ENCODE results near the gene CORT. TPM values are rescaled to one million over a fixed set of nuclear protein-coding genes. Genes with fewer than 3 reads are reported as not detected.
A peak's percentile ranks its signal among the peaks of the same experiment; 100 is the strongest.
"Not testable (repeated sequence)": the region's sequence is repeated elsewhere in the genome, so short reads cannot be mapped to it uniquely, and the experiment has no call there.

Gene CORT
- total RNA-seq (under 1 TPM in 3 of 5 donors, not detected in 2; 0.40 to 0.55 (median 0.43) TPM), total RNA-seq (0 to 0.30 (median 0.05) reads per million in 29 experiments)
- 0.26 TPM for total RNA-seq (2013)

GRCh38 chr1:10449751-10450150, at the start of gene CORT:
TSS of gene CORT (plus strand) at chr1:10450031. CDS start at chr1:10450224, 193 bp downstream.
- no peak within 1 kb of the TSS for H3K4me3 Mint-ChIP-seq
- no peaks in the 10 kb centered on the region for H3K4me1 Mint-ChIP-seq
- ATAC-seq (replicated peaks in 1 of 4) = no peak
- H3K27ac Mint-ChIP-seq = no peak within 1 kb of the TSS
- H3K27me3 Mint-ChIP-seq = peaks cover 0 to 3% of the 10 kb centered on the region in 2 donors
- CTCF ChIA-PET = interaction anchor here in 1 of 2 donors (0.6 kb wide), 2 partner anchors 36 to 347 kb away, joined by 4 to 6 read pairs; no protein-coding TSS in a partner anchor
- DNase-seq = no peak
- Histone ChIP-seq H3K9me3 (no peaks in the 10 kb centered on the region), H3K27me3 (replicated peaks in 1 of 2; ENCODE audit: control insufficient read depth in 2 of 2, extremely low read depth in 1 of 2, insufficient read depth in 2 of 2, low read length in 1 of 2) (peaks cover 0 to 10% of the 10 kb centered on the region in 2 experiments), H3K36me3 (ENCODE audit: control insufficient read depth in 2 of 2, extremely low read depth in 1 of 2, insufficient read depth in 1 of 2, low read length in 1 of 2) (no peaks in the 10 kb centered on the region), H3K4me3 (ENCODE audit: control insufficient read depth in 1 of 2, extremely low read depth in 1 of 2, low read length in 1 of 2) (no peak within 1 kb of the TSS), H3K4me1 (ENCODE audit: control insufficient read depth in 1 of 2, extremely low read depth in 1 of 2, insufficient read depth in 2 of 2, low read length in 2 of 2) (no peaks in the 10 kb centered on the region), H3K27ac (ENCODE audit: low read length) (no peak within 1 kb of the TSS)
- WGBS (ENCODE audit: insufficient coverage) = 92% methylated on average over 5 of the region's 10 CpGs
- H3K36me3 Mint-ChIP-seq = peaks cover 2% of the 10 kb centered on the region
- no peaks in the 10 kb centered on the region for H3K9me3 Mint-ChIP-seq
- POLR2A ChIA-PET = no interaction called here

DNA sequence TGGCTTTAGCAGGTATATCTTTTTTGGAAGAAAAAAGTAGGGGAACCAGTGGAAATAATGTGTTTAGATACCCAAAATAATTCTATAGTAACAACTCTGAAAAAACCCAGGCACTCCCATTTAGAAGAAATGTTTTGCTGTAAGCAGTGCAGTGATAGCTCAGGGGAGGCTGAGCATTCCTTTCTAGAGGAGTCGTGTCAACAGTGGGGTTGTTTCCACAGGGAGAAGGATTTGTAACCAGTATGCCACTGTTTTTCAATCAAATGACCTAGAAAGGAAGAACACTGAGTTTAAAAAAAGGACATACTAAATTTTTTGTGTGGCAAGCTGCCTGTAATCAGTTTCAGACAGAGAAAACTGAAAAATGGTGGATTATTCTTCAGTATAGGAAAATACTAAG, 48.5 kb upstream of the CORT start:
- Mint-ChIP-seq H3K27me3 (no peaks in the 10 kb centered on the region), H3K36me3 (peaks cover 12% of the 10 kb centered on the region), H3K4me1 (peaks cover 12 to 24% (median 24%) of the 10 kb centered on the region in 3 donors), H3K9me3 (no peaks in the 10 kb centered on the region), H3K4me3 (peak overlapping the region in 1 of 3 donors; percentile 97), H3K27ac (no peak overlapping the region)
- POLR2A ChIA-PET = no interaction called here
- H3K4me1 ChIP-seq (ENCODE audit: control insufficient read depth in 1 of 2, extremely low read depth in 1 of 2, insufficient read depth in 2 of 2, low read length in 2 of 2) = peaks cover 0 to 24% of the 10 kb centered on the region in 2 experiments
- WGBS (ENCODE audit: insufficient coverage) = no CpG with 5 or more reads among the region's 1 CpG
- H3K36me3 ChIP-seq (ENCODE audit: control insufficient read depth in 2 of 2, extremely low read depth in 1 of 2, insufficient read depth in 1 of 2, low read length in 1 of 2) = peaks cover 4 to 28% of the 10 kb centered on the region in 2 donors
- H3K9me3 ChIP-seq = no peaks in the 10 kb centered on the region
- no peak overlapping the region for H3K27ac ChIP-seq (ENCODE audit: low read length)
- DNase-seq (no peak), ATAC-seq (replicated peaks in 1 of 4) (no peak)
- no peaks in the 10 kb centered on the region for H3K27me3 ChIP-seq (replicated peaks in 1 of 2; ENCODE audit: control insufficient read depth in 2 of 2, extremely low read depth in 1 of 2, insufficient read depth in 2 of 2, low read length in 1 of 2)
- no peak overlapping the region for H3K4me3 ChIP-seq (ENCODE audit: control insufficient read depth in 1 of 2, extremely low read depth in 1 of 2, low read length in 1 of 2)
- CTCF ChIA-PET = no interaction called here

DNA sequence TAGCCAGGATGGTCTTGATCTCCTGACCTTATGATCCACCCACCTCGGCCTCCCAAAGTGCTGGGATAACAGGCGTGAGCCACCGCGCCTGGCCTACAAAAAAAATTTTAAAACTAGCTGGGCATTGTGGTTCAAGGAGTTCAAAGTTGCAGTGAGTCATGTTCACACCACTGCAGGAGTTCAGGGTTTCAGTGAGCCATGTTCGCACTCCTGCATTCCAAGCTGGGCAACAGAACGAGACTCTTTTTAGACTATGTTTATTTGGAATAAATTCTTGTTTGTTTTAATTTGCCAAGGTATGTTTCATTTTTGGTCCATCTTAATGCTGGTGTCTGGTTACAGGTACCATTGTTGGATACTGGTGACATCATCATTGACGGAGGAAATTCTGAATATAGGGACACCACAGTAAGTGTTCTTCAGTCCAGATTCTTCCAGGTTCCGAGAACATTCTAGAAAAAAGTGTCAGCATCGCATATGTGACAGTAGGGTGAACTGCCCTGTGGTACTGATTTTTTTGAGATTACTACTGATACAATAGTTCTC, 47.0 kb upstream of the CORT start:
- WGBS (ENCODE audit: insufficient coverage) = 96% methylated on average over 6 of the region's 9 CpGs
- peaks cover 4 to 38% of the 10 kb centered on the region in 2 donors for H3K36me3 ChIP-seq (ENCODE audit: control insufficient read depth in 2 of 2, extremely low read depth in 1 of 2, insufficient read depth in 1 of 2, low read length in 1 of 2)
- H3K4me3 Mint-ChIP-seq = no peak overlapping the region
- peaks cover 12 to 21% (median 21%) of the 10 kb centered on the region in 3 donors for H3K4me1 Mint-ChIP-seq
- ChIA-PET CTCF (no interaction called here), POLR2A (interaction anchor here in 1 of 2 donors (0.7 kb wide), 1 partner anchor 919 kb away, joined by 4 read pairs; no protein-coding TSS in a partner anchor)
- no peak overlapping the region for H3K27ac Mint-ChIP-seq
- H3K27ac ChIP-seq (ENCODE audit: low read length) = no peak overlapping the region
- H3K27me3 ChIP-seq (replicated peaks in 1 of 2; ENCODE audit: control insufficient read depth in 2 of 2, extremely low read depth in 1 of 2, insufficient read depth in 2 of 2, low read length in 1 of 2) = no peaks in the 10 kb centered on the region
- no peaks in the 10 kb centered on the region for H3K9me3 Mint-ChIP-seq
- H3K27me3 Mint-ChIP-seq = no peaks in the 10 kb centered on the region
- no peaks in the 10 kb centered on the region for H3K9me3 ChIP-seq
- peaks cover 0 to 20% of the 10 kb centered on the region in 2 experiments for H3K4me1 ChIP-seq (ENCODE audit: control insufficient read depth in 1 of 2, extremely low read depth in 1 of 2, insufficient read depth in 2 of 2, low read length in 2 of 2)
- H3K36me3 Mint-ChIP-seq = peaks cover 21% of the 10 kb centered on the region
- ATAC-seq (replicated peaks in 1 of 4) (no peak), DNase-seq (no peak)
- no peak overlapping the region for H3K4me3 ChIP-seq (ENCODE audit: control insufficient read depth in 1 of 2, extremely low read depth in 1 of 2, low read length in 1 of 2)

DNA sequence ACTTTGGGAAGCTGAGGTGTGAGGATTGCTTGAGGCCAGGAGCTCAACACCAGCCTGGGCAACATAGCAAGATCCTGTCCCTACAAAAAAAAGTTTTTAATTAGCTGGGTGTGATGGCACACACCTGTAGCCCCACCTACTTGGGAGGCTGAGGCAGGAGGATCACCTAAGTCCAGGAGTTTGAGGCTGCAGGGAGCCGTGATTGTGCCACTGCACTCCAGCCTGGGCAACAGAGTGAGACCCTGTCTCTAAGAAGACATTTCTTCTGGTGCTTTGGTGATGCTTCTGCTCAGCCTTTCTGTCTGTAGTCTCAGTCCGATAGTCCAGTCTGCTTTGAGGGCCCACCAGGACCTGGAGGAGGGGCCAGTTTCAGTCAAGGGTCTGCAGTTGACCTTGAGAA, 42.6 kb upstream of the CORT start:
- ATAC-seq (replicated peaks in 1 of 4) (no peak), DNase-seq (no peak)
- peaks cover 46% of the 10 kb centered on the region for H3K36me3 Mint-ChIP-seq
- H3K4me1 ChIP-seq (ENCODE audit: control insufficient read depth in 1 of 2, extremely low read depth in 1 of 2, insufficient read depth in 2 of 2, low read length in 2 of 2) = no peaks in the 10 kb centered on the region
- H3K27ac Mint-ChIP-seq = no peak overlapping the region
- no peaks in the 10 kb centered on the region for H3K27me3 ChIP-seq (replicated peaks in 1 of 2; ENCODE audit: control insufficient read depth in 2 of 2, extremely low read depth in 1 of 2, insufficient read depth in 2 of 2, low read length in 1 of 2)
- H3K27ac ChIP-seq (ENCODE audit: low read length) = no peak overlapping the region
- no peak overlapping the region for H3K4me3 ChIP-seq (ENCODE audit: control insufficient read depth in 1 of 2, extremely low read depth in 1 of 2, low read length in 1 of 2)
- no peaks in the 10 kb centered on the region for H3K4me1 Mint-ChIP-seq
- H3K27me3 Mint-ChIP-seq = no peaks in the 10 kb centered on the region
- peaks cover 11 to 72% of the 10 kb centered on the region in 2 donors for H3K36me3 ChIP-seq (ENCODE audit: control insufficient read depth in 2 of 2, extremely low read depth in 1 of 2, insufficient read depth in 1 of 2, low read length in 1 of 2)
- no peaks in the 10 kb centered on the region for H3K9me3 ChIP-seq
- WGBS (ENCODE audit: insufficient coverage) = 83% methylated on average over 1 of the region's 2 CpGs
- no peak overlapping the region for H3K4me3 Mint-ChIP-seq
- ChIA-PET POLR2A (no interaction called here), CTCF (no interaction called here)
- no peaks in the 10 kb centered on the region for H3K9me3 Mint-ChIP-seq

GRCh38 chr1:10415211-10415930, 34.5 kb upstream of the CORT start:
- Mint-ChIP-seq H3K27me3 (no peaks in the 10 kb centered on the region), H3K36me3 (peaks cover 71% of the 10 kb centered on the region), H3K4me1 (peaks cover 4 to 6% (median 6%) of the 10 kb centered on the region in 3 donors), H3K4me3 (no peak overlapping the region), H3K9me3 (no peaks in the 10 kb centered on the region), H3K27ac (peak overlapping the region; percentile 85 to 87)
- ChIA-PET CTCF (interaction anchor here in 1 of 2 donors (0.6 kb wide), 1 partner anchor 561 kb away, joined by 3 read pairs; no protein-coding TSS in a partner anchor), POLR2A (interaction anchor here in 1 of 2 donors (0.6 kb wide), 1 partner anchor 381 kb away, joined by 3 read pairs; no protein-coding TSS in a partner anchor)
- no peaks in the 10 kb centered on the region for H3K9me3 ChIP-seq
- no peaks in the 10 kb centered on the region for H3K4me1 ChIP-seq (ENCODE audit: control insufficient read depth in 1 of 2, extremely low read depth in 1 of 2, insufficient read depth in 2 of 2, low read length in 2 of 2)
- H3K4me3 ChIP-seq (ENCODE audit: control insufficient read depth in 1 of 2, extremely low read depth in 1 of 2, low read length in 1 of 2) = no peak overlapping the region
- ATAC-seq (replicated peaks in 1 of 4) (peak in 3 of 4 experiments; percentile 34 to 63 (median 50)), DNase-seq (peak in 2 of 35 experiments; percentile 1 to 30)
- peaks cover 25 to 49% of the 10 kb centered on the region in 2 donors for H3K36me3 ChIP-seq (ENCODE audit: control insufficient read depth in 2 of 2, extremely low read depth in 1 of 2, insufficient read depth in 1 of 2, low read length in 1 of 2)
- H3K27ac ChIP-seq (ENCODE audit: low read length) = no peak overlapping the region
- H3K27me3 ChIP-seq (replicated peaks in 1 of 2; ENCODE audit: control insufficient read depth in 2 of 2, extremely low read depth in 1 of 2, insufficient read depth in 2 of 2, low read length in 1 of 2) = no peaks in the 10 kb centered on the region
- WGBS (ENCODE audit: insufficient coverage) = 30% methylated on average over 2 of the region's 6 CpGs

DNA sequence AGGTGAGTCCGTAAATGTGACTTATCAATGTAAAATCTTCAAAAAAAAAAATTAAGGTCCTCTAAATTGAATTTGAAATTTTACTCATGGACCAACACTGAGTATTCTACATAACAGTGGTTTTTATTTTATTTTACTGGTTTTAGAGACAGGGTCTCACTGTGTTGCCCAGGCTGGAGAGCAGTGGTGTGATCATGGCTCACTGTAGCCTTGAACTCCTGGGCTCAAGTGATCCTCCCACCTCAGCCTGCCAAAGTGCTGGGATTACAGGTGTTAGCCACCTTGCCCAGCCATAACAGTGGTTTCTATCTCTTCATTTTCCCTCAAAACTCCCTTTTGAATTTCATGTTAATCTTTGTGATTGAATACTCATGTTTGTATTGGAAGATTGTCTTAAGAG, 33.9 kb upstream of the CORT start:
- H3K4me3 Mint-ChIP-seq; H3K4me3 ChIP-seq (ENCODE audit: control insufficient read depth in 1 of 2, extremely low read depth in 1 of 2, low read length in 1 of 2); H3K27ac ChIP-seq (ENCODE audit: low read length); ATAC-seq (replicated peaks in 1 of 4); H3K27me3 ChIP-seq (replicated peaks in 1 of 2; ENCODE audit: control insufficient read depth in 2 of 2, extremely low read depth in 1 of 2, insufficient read depth in 2 of 2, low read length in 1 of 2); DNase-seq; H3K27ac Mint-ChIP-seq; H3K4me1 ChIP-seq (ENCODE audit: control insufficient read depth in 1 of 2, extremely low read depth in 1 of 2, insufficient read depth in 2 of 2, low read length in 2 of 2); H3K4me1 Mint-ChIP-seq; H3K9me3 Mint-ChIP-seq; H3K27me3 Mint-ChIP-seq; H3K9me3 ChIP-seq: not testable (repeated sequence)
- peaks cover 73% of the 10 kb centered on the region for H3K36me3 Mint-ChIP-seq
- ChIA-PET POLR2A (interaction anchor here in 1 of 2 donors (0.6 kb wide), 1 partner anchor 381 kb away, joined by 3 read pairs; no protein-coding TSS in a partner anchor), CTCF (interaction anchor here in 1 of 2 donors (0.6 kb wide), 1 partner anchor 561 kb away, joined by 3 read pairs; no protein-coding TSS in a partner anchor)
- no CpG with 5 or more reads among the region's 1 CpG for WGBS (ENCODE audit: insufficient coverage)
- H3K36me3 ChIP-seq (ENCODE audit: control insufficient read depth in 2 of 2, extremely low read depth in 1 of 2, insufficient read depth in 1 of 2, low read length in 1 of 2) = peaks cover 27 to 49% of the 10 kb centered on the region in 2 donors
